ENCODE measurements around the gene LRR1.

- TF ChIP-seq CTCF (conservative IDR thresholded peaks at IDR 0.05), result no peak
- TF ChIP-seq EZH2 (IDR thresholded peaks at IDR 0.05; ENCODE audit: low read depth), result no peak
Measured at GRCh38 chr14:49574038-49574437, 24.7 kb upstream of the LRR1 start.

Measured in PC-9 (cell line).